ENCODE data around the gene GABRG3. TPM values are rescaled to one million over a fixed set of nuclear protein-coding genes. Genes with fewer than 3 reads are reported as not detected.

The GABRG3 gene
- total RNA-seq, 1 donor from 2014 or later, result not detected

DNA sequence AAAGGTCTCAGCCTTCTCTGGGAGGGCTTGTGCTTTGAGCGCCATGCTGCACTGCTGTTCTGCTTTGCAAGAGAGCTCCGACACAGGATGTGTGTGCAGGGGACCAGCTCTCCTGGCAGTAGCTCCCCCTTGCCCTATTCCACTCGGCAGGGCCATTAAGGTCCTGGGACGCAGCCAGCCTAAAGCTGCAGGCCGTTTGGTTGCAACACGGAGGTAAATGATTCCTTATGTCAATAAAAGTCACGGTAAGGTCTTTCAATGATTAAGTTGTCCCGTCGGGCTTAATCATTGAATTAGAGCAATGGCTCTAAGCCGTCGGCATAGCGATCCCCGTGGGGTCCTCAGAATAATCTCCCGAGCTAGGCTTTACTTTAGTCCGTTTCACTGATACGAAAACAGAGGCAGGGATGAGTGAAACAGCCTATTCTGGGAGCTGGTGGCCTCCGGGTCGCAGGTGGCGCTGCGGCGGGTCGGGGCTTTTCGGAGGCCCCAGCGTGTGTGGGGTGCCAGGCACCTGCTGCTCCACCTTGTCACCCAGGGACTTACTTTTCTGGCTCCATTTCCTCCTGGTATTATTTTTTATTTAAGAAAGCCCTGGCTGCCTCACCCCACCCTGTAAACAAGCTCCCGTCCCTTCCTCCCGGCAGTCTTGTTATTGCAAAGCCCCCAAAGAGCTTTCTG, 603.0 kb downstream of the GABRG3 start:
- DNase-seq (ENCODE audit: low read depth in 2 of 2), result no peak

DNA sequence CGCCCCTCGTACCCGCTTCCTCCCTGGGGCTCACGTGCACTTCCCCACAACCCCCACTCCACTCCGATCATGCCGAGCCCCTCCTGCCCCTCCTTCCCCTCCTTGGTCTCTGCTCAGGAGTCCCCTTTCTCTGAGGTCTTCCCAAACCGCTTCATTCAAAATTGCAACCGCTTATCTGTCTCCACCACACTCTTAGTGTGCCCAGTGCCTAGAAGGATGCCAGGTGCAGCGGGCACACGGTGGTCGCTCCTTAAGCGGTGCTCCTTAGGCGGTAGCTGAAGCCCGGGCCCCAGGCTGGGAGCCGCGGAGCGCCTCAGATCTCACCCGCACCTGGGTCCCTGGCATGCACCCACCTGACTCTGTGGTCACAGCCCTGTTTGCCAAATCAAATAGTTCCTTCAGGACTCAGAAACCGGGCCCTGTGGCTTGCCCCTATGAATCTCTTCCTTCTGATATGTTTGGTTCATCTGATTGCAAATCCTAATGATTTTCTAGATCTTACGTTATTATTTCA, 603.6 kb downstream of the GABRG3 start:
- no peak for DNase-seq (ENCODE audit: low read depth in 2 of 2)

DNA sequence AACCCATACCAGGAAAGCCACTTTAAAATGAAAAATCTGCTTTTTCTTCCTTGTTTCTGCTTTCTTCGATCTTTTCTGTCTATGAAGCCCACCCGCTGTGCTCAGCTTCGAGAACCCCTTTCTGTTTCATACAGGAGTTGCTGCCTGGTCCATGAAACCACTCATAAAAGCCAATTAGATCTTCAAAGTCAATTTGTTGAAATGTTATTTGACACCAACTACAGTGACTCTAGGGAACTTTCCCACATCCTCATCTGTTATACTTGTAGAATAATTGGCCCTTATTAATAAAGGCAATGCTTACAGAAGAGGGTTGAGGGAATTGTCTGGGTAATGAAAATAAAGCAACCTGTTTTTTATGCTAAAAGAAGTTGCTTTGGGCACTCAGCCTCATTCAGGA, 604.5 kb downstream of the GABRG3 start:
- DNase-seq (ENCODE audit: low read depth in 2 of 2), result no peak

DNA sequence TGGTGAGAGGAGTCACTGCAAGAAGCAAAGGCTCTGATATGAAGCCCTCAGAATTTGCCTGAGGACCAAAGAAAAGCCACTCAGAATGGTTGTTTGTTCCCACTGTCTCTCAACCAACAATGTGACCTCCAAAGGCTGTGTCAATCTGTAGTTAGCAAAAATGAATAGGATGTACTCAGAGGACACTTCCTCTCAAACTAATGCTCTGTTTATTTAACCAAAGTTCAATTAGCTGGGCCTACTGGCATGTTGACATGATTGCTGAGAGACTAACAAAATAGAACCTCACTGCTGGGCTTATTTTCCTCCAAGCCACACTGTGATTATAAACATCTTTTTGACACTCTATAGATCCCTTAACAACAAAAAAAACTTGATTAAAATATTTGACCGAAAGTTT, 605.6 kb downstream of the GABRG3 start:
- no peak for DNase-seq (ENCODE audit: low read depth in 2 of 2)

DNA sequence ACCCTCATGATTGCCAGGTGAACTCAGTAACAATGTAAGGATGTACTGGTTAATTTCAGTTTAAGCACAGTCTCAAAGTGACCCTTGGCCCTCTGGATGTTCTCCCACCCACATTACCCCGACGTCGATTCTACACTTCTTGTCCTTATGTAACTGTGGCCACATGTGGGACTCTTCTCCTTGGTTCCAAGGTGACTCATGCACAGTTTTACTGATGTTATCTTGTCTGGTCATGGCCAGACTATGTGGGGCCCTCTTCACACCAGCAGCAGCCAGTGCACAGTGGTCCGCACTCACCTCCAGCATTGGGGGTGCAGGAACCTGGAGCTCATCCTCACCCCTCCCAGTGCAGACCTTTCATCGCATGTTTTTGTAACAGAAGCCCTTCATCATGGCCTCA, 608.8 kb downstream of the GABRG3 start:
- DNase-seq (ENCODE audit: low read depth in 2 of 2), result no peak

DNA sequence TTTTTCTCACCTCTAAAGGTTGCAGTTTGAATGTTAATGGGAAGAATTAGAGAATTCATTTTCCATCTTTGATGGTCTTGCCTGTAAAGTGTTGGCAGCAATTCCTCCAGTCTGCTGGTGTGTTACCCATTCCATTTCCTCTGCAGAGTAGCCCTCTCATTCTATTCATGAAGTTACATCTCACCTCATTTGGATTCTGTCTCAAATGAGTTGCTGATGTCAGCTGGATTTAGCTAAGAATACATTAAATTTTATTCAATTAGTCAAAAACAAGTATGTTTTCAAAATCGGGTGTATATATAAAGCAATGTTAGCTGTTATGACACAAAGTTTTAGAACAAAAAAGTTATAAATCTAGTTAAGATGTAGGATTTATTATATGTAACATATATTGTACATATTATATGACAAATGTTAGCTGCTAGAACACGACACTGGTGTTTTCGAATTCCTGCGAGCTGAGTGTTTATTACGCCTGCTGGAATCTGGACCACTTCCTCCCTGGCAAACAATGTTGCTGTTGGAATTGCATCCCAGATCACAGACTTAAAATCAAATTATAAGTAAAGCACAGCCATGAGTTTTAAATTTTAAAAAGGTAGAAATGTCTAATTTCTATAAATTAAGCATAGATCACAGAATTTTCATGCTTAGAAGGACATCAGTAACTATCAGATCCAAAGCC, 611.9 kb downstream of the GABRG3 start:
- DNase-seq (ENCODE audit: low read depth in 2 of 2), result no peak

DNA sequence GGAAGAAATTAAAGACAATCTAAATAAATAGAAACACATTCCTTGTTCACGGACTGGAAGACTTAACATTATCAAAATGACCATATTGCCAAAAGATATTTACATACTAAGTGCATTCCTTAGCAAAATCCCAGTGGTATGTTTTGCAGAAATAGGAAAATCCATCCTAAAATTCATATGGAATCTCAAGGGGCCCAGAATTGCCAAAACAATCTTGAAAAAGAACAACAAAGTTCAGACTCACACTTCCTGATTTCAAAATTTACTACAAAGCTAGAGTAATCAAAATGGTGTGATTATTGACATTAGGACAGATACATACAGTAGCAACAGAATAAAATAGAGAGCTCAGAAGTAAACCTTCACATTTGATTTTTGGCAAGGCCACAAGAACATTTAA, 612.7 kb downstream of the GABRG3 start:
- DNase-seq (ENCODE audit: low read depth in 2 of 2), result no peak

DNA sequence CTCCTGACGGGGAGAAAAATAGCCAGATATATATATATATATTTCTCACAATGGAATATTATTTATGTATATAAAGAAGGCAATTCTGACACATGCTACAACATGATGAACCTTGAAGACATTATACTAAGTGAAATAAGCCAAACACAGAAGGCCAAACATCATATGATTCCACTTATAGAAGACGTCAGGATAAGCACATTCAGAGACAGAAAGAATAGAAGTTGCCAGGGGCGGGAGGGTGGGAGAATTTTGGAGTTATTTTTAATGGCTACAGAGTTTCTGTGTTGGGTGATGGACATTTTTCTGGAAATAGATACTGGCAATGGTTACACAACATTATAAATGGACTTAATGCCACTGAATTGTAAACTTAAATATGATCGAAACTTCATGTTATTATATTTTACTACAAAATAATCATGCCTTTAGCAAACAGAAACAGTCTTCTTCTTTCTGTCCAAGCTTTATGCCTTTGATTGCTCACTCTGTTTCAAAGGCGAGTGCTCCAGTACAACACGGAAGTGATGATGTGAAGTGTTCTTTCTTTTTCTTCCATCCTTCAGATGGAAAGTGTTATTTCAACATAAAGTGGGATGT, 614.2 kb downstream of the GABRG3 start:
- no peak for DNase-seq (ENCODE audit: low read depth in 2 of 2)

DNA sequence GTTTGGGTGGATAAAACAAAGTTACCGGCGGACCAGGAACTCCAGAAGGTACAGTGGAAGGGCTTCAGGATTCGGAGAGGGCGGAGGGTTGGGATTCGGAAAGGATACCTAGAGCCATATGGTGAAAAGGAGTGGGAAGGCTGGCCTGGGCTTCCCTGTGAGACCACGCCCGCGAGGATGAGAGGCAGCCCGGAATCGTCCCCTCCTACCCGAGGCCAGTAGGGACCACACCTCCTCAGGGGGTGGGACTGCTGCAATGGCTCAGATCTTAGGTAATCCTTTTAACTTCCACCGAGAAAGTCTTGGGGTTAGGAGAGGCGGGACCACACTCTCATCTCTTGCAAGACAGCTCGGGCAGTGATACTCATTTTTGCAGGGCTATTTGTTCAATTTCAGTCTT, 616.8 kb downstream of the GABRG3 start:
- no peak for DNase-seq (ENCODE audit: low read depth in 2 of 2)

DNA sequence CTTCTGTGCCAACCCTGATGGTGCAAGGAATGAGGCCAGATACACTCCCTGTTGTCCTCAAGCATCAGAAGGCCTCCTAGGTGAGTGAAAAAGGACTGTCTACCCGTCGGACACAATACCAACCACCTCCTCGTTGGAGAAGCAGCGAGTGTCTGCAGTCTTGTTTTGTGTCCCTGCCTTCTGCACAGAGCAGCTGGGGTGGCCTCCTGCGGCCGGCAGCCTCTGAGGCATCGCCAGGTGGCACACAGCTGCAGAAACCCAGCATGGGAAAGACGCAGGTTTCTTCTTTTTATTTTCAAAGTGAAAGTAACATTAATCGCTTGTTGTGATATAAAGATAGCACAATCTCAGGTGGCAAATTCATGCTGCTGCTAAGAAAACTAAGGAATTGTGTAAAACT, 618.3 kb downstream of the GABRG3 start:
- no peak for DNase-seq (ENCODE audit: low read depth in 2 of 2)

DNA sequence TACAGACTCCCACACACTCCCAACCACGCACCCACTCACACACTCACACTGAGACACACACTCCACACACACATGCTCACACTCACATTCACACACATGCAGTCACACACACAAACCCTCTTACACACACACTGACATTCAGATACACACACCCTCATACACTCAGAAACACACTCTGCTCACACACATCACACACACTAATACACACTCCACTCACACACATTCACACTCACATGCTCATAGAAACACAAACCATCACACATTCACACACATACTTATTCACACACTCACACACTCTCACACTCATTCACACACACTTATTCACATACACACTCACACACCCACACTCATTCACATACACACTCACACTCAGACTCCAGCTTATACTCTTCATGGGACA, 618.8 kb downstream of the GABRG3 start:
- DNase-seq (ENCODE audit: low read depth in 2 of 2), result no peak

Other genes with a start within 250 kb of the GABRG3 start
- 0.13 TPM in 2 replicates for gene GABRB3, start 198.1 kb upstream of the GABRG3 start, total RNA-seq
- not detected in 2 replicates for gene GABRA5, start 104.1 kb upstream of the GABRG3 start, total RNA-seq